DMS114 treated with DMSO at 0.1 percent for 48 hours (cell line): ENCODE data around the gene CCDC78.

ENCODE experiments used
- DNase-seq: peaks from one replicate; lab custom pipeline; 2025; ENCODE audit not compliant: unreplicated experiment; lab: John Stamatoyannopoulos, UW

Gene CCDC78

GRCh38 chr16:679814-680624 is 46.2 kb downstream of the CCDC78 start, which contains the start of gene STUB1:
TSS of gene STUB1 (plus strand) at chr16:680410. CDS start at chr16:680526, 116 bp downstream.
- DNase-seq = peak; percentile 70

- DNase-seq = peak; percentile 23
These were observed 47.1 kb downstream of the CCDC78 start for GRCh38 chr16:678858-679813.

GRCh38 chr16:678209-678857 is 47.9 kb downstream of the CCDC78 start:
- DNase-seq = no peak

GRCh38 chr16:677316-678190 is 48.7 kb downstream of the CCDC78 start:
- DNase-seq = no peak

GRCh38 chr16:676913-677312 is 49.3 kb downstream of the CCDC78 start:
- DNase-seq = no peak

- no peak for DNase-seq
These were observed 49.7 kb downstream of the CCDC78 start for GRCh38 chr16:676565-676902.

GRCh38 chr16:675884-676564 is 50.2 kb downstream of the CCDC78 start:
- DNase-seq = no peak

GRCh38 chr16:674968-675883 is 51.0 kb downstream of the CCDC78 start, which contains the start of gene RHBDL1:
TSS of gene RHBDL1 (plus strand) at chr16:675671. CDS start at chr16:675791, 120 bp downstream.
- no peak for DNase-seq

- DNase-seq = no peak
These were observed 51.9 kb downstream of the CCDC78 start for GRCh38 chr16:674214-674881.

- no peak for DNase-seq
These were observed 52.7 kb downstream of the CCDC78 start for GRCh38 chr16:673399-673991.

- DNase-seq = no peak
These were observed 53.4 kb downstream of the CCDC78 start for GRCh38 chr16:672851-673250.
